ENCODE data around the gene EVL.

Gene EVL

DNA sequence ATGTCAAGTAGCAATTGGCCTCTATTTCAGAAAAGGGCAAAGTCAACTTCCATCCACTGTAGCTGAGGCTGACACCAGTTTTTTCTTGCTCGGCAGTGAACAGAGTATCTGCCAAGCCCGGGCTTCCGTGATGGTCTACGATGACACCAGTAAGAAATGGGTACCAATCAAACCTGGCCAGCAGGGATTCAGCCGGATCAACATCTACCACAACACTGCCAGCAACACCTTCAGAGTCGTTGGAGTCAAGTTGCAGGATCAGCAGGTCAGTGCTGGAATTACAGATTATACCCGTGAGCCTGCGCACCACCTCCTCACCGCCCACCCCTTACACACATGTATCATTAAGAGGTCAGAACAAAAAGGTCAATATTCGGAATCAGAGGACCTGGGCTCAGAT lies 19.4 kb downstream of the EVL start:
- no peak for TF ChIP-seq EZH2phosphoT487 (IDR thresholded peaks at IDR 0.05; ENCODE audit: borderline replicate concordance)
- TF ChIP-seq, protein P1, sequence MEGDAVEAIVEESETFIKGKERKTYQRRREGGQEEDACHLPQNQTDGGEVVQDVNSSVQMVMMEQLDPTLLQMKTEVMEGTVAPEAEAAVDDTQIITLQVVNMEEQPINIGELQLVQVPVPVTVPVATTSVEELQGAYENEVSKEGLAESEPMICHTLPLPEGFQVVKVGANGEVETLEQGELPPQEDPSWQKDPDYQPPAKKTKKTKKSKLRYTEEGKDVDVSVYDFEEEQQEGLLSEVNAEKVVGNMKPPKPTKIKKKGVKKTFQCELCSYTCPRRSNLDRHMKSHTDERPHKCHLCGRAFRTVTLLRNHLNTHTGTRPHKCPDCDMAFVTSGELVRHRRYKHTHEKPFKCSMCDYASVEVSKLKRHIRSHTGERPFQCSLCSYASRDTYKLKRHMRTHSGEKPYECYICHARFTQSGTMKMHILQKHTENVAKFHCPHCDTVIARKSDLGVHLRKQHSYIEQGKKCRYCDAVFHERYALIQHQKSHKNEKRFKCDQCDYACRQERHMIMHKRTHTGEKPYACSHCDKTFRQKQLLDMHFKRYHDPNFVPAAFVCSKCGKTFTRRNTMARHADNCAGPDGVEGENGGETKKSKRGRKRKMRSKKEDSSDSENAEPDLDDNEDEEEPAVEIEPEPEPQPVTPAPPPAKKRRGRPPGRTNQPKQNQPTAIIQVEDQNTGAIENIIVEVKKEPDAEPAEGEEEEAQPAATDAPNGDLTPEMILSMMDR (conservative IDR thresholded peaks at IDR 0.05; ENCODE audit: low read length), result no peak
- Histone ChIP-seq H3K36me3 (ENCODE audit: insufficient read depth, low read length) (peaks cover 55% of the 10 kb centered on the region), H2AFZ (ENCODE audit: low read length) (no peak overlapping the region)

DNA sequence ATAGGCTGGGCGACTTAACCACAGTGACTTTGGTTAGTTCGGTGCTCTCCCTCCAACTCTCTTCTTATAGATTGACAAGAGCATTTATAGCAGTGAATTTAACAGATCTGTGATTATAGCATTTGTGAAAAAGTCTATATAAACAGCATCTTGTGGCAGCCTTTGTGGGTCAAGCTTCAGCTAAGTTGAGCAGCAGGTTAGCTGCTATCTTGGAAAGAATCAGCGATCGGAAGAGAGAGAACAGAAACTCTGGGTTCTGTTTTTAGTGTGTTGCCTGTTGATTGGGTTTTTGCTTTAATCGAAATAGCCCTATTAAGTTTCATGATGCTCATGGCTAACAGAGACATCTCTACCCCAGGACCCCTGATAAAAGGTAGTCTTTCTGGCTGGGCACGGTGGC lies 20.2 kb downstream of the EVL start:
- H3K9me2 ChIP-seq (replicated peaks; ENCODE audit: low read depth, low read length), result no peaks in the 10 kb centered on the region

More for the DNA sequence above, 19.4 kb downstream of the EVL start:
- H3K27me3 ChIP-seq (ENCODE audit: insufficient read depth, low read length, poor library complexity, severe bottlenecking), result no peaks in the 10 kb centered on the region
- H3F3A ChIP-seq (ENCODE audit: low read depth), result peaks cover 4% of the 10 kb centered on the region; the same call in 1 of the 2 replicates
- H3K4me3 ChIP-seq (ENCODE audit: low read length, poor library complexity, severe bottlenecking), result no peak overlapping the region
- H3K9ac ChIP-seq (ENCODE audit: low read depth, low read length, poor library complexity, severe bottlenecking), result no peak overlapping the region
- H3K4me1 ChIP-seq (ENCODE audit: insufficient read depth, low read length, poor library complexity, severe bottlenecking), result peaks cover 41% of the 10 kb centered on the region
- H3K4me2 ChIP-seq (ENCODE audit: low read depth, low read length, poor library complexity, severe bottlenecking), result no peak overlapping the region
- H4K20me1 ChIP-seq (ENCODE audit: insufficient read depth, low read length, poor library complexity, severe bottlenecking), result peaks cover 37% of the 10 kb centered on the region
- H3K79me2 ChIP-seq (ENCODE audit: insufficient read depth, low read length), result peaks cover 94% of the 10 kb centered on the region
- H3K9me2 ChIP-seq (replicated peaks; ENCODE audit: low read depth, low read length), result no peaks in the 10 kb centered on the region
- H3K9me3 ChIP-seq (ENCODE audit: insufficient read depth, low read depth, low read length), result no peaks in the 10 kb centered on the region

DNA sequence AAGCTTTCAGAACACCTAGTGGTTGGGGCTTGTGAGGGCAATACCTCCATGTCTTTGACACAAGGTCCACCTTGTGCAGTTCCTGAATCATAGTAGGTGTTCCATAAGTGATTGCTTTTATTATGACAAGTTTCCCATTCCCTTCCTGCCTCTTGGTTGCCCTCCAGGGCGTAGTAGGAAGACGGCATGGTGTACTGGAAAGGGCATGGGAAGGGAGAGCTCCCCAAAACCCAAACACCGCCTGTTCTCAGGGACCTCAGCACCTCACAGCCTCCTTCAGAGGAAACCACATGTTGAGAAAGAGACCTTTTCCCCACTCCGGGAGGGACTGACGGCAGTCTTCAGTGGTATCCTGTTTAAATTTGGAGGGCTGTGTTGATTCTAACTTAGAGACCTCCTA lies 21.1 kb downstream of the EVL start:
- peaks cover 93% of the 10 kb centered on the region for H3K79me2 ChIP-seq (ENCODE audit: insufficient read depth, low read length)
- peaks cover 29% of the 10 kb centered on the region for H3K4me1 ChIP-seq (ENCODE audit: insufficient read depth, low read length, poor library complexity, severe bottlenecking)
- H3K9me3 ChIP-seq (ENCODE audit: insufficient read depth, low read depth, low read length), result no peaks in the 10 kb centered on the region
- H3K9ac ChIP-seq (ENCODE audit: low read depth, low read length, poor library complexity, severe bottlenecking), result no peak overlapping the region
- H3K36me3 ChIP-seq (ENCODE audit: insufficient read depth, low read length), result peaks cover 71% of the 10 kb centered on the region
- TF ChIP-seq, protein P1 (conservative IDR thresholded peaks at IDR 0.05; ENCODE audit: low read length), result no peak
- no peak for TF ChIP-seq EZH2phosphoT487 (IDR thresholded peaks at IDR 0.05; ENCODE audit: borderline replicate concordance)
- H3K4me3 ChIP-seq (ENCODE audit: low read length, poor library complexity, severe bottlenecking), result no peak overlapping the region
- H3K27me3 ChIP-seq (ENCODE audit: insufficient read depth, low read length, poor library complexity, severe bottlenecking), result no peaks in the 10 kb centered on the region
- H3K9me2 ChIP-seq (replicated peaks; ENCODE audit: low read depth, low read length), result no peaks in the 10 kb centered on the region
- H2AFZ ChIP-seq (ENCODE audit: low read length), result no peak overlapping the region
- H3K4me2 ChIP-seq (ENCODE audit: low read depth, low read length, poor library complexity, severe bottlenecking), result no peak overlapping the region
- H3F3A ChIP-seq (ENCODE audit: low read depth), result no peaks in the 10 kb centered on the region
- peaks cover 46% of the 10 kb centered on the region for H4K20me1 ChIP-seq (ENCODE audit: insufficient read depth, low read length, poor library complexity, severe bottlenecking)

More for the DNA sequence above, 20.2 kb downstream of the EVL start:
- no peak overlapping the region for H3K9ac ChIP-seq (ENCODE audit: low read depth, low read length, poor library complexity, severe bottlenecking)
- no peak overlapping the region for H3K4me2 ChIP-seq (ENCODE audit: low read depth, low read length, poor library complexity, severe bottlenecking)
- no peaks in the 10 kb centered on the region for H3K27me3 ChIP-seq (ENCODE audit: insufficient read depth, low read length, poor library complexity, severe bottlenecking)
- H3K9me3 ChIP-seq (ENCODE audit: insufficient read depth, low read depth, low read length), result no peaks in the 10 kb centered on the region
- TF ChIP-seq EZH2phosphoT487 (IDR thresholded peaks at IDR 0.05; ENCODE audit: borderline replicate concordance), result no peak
- TF ChIP-seq, protein P1 (conservative IDR thresholded peaks at IDR 0.05; ENCODE audit: low read length), result no peak
- peaks cover 42% of the 10 kb centered on the region for H4K20me1 ChIP-seq (ENCODE audit: insufficient read depth, low read length, poor library complexity, severe bottlenecking)
- peaks cover 33% of the 10 kb centered on the region for H3K4me1 ChIP-seq (ENCODE audit: insufficient read depth, low read length, poor library complexity, severe bottlenecking)
- H3K36me3 ChIP-seq (ENCODE audit: insufficient read depth, low read length), result peaks cover 64% of the 10 kb centered on the region
- H3K4me3 ChIP-seq (ENCODE audit: low read length, poor library complexity, severe bottlenecking), result no peak overlapping the region
- H3K79me2 ChIP-seq (ENCODE audit: insufficient read depth, low read length), result peaks cover 94% of the 10 kb centered on the region
- no peaks in the 10 kb centered on the region for H3F3A ChIP-seq (ENCODE audit: low read depth)
- H2AFZ ChIP-seq (ENCODE audit: low read length), result no peak overlapping the region

Measured in Loucy (cell line).